Memory B cell (primary cell): Measurements from ENCODE around the gene HEXD.

Source experiments
- ATAC-seq: fragments of 150-1000 bp; cut with Tn5 transposase; 2 replicates; pipeline ENCODE4 v1.10.0; 2021; ENCODE audit warnings: low read depth, mild to moderate bottlenecking, moderate library complexity
- DNase-seq, 2 donors: peaks; one replicate each; pipeline ENCODE4 v3.0.0; 2022; ENCODE audit warnings: low spot score in 2 of 2
- H3K27ac Mint-ChIP-seq: one replicate; pipeline ENCODE4 v1.8.0; 2022; ENCODE audit warnings: mild to moderate bottlenecking, moderate library complexity, mixed read lengths
- H3K27me3 Mint-ChIP-seq: one replicate; pipeline ENCODE4 v1.8.0; 2022; ENCODE audit warnings: mixed read lengths
- H3K36me3 Mint-ChIP-seq: one replicate; pipeline ENCODE4 v1.8.0; 2022; ENCODE audit warnings: mild to moderate bottlenecking, mixed read lengths
- H3K4me1 Mint-ChIP-seq: one replicate; pipeline ENCODE4 v1.8.0; 2022; ENCODE audit warnings: mixed read lengths
- H3K4me3 Mint-ChIP-seq: one replicate; pipeline ENCODE4 v1.8.0; 2022; ENCODE audit warnings: mild to moderate bottlenecking, moderate library complexity, mixed read lengths
- H3K9me3 Mint-ChIP-seq: one replicate; pipeline ENCODE4 v1.8.0; 2022; ENCODE audit warnings: mixed read lengths

HEXD gene

DNA sequence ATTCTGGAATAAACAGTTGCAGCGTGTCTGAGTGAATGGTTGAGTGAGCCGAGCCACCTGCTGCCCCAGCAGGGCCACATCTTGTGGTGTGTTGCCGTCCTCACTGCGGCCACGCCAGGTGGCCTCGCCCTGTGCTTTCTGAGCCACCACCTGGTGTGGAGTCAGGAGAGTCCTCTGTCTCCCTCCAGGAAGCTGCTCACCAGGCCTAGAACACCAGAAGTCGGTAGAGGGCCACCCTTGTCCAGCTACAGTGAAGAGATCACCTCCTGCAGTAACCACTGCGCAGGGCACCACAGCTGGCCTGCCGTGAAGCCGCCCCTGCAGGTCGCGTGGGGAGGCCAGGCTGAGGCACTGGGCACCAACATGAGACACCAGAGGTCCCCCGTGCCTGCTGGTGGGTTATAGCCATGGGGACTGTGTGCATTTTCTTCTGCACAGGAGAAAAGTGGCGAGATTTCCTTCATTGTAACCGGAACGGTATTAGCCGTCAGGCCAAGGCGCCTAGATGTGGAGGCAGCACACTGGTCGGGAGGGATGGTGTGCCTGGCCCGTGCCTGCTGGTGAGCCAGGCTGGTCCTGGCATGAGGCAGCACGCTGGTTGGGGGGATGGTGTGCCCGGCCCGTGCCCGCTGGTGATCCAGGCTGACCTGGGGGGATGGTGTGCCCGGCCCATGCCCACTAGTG lies 72.5 kb downstream of the HEXD start:
- H3K27ac Mint-ChIP-seq = no peak overlapping the region
- H3K9me3 Mint-ChIP-seq = no peaks in the 10 kb centered on the region
- H3K36me3 Mint-ChIP-seq = peaks cover 10% of the 10 kb centered on the region
- DNase-seq = no peak
- H3K4me1 Mint-ChIP-seq = peaks cover 18% of the 10 kb centered on the region
- ATAC-seq = no peak
- H3K27me3 Mint-ChIP-seq = no peaks in the 10 kb centered on the region
- H3K4me3 Mint-ChIP-seq = no peak overlapping the region

DNA sequence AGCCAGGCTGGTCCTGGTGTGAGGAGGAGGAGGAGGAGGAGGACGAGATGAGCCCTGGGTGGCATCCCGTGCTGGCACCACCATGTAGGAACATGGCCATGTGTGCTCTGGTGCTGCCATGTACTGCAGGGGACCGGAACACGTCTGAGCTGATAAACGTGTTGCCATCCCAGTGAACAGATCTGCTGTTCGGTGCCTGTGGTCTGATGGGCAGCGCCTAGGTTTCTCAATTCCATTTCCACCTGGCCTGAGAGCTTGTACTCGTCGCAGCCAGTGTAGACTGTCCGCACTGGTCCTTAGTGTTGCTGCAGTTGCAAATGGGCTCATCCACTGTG lies 73.0 kb downstream of the HEXD start:
- H3K4me1 Mint-ChIP-seq = peaks cover 18% of the 10 kb centered on the region
- DNase-seq (no peak), ATAC-seq (no peak)
- H3K4me3 Mint-ChIP-seq = no peak overlapping the region
- no peaks in the 10 kb centered on the region for H3K27me3 Mint-ChIP-seq
- no peaks in the 10 kb centered on the region for H3K9me3 Mint-ChIP-seq
- H3K27ac Mint-ChIP-seq = no peak overlapping the region
- H3K36me3 Mint-ChIP-seq = peaks cover 7% of the 10 kb centered on the region

DNA sequence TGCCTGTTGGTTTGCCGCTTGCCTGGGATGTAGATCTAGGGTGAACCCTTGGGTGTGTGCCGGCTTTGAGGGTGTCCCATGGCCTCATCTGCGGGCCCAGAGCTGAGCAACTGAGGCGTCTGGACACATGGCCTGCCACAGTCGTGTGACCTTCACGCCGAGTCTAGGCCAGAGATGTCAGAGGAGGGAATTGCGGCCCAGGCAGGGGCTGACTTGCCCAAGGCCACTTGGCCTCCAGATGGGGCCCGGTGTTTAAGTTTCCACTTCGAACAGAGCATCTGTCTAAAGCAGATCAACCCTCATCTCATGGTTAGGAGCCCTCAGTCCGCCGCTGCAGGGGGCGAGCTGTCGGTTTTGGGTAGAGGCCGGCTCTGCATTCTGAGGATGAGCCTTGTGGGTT lies 73.4 kb downstream of the HEXD start:
- DNase-seq (no peak), ATAC-seq (no peak)
- Mint-ChIP-seq H3K27me3 (no peaks in the 10 kb centered on the region), H3K4me1 (peaks cover 17% of the 10 kb centered on the region), H3K36me3 (peaks cover 6% of the 10 kb centered on the region), H3K27ac (no peak overlapping the region), H3K9me3 (no peaks in the 10 kb centered on the region), H3K4me3 (no peak overlapping the region)
